Suprapubic skin (tissue), 4 donors: ENCODE measurements around the gene SF3A2. TPM values are rescaled to one million over a fixed set of nuclear protein-coding genes. Genes with fewer than 3 reads are reported as not detected.

Experiments
- DNase-seq, 2 donors: peaks; one replicate each; pipeline ENCODE4 v3.0.0-alpha.2; 2019; ENCODE audit warnings: low spot score in 2 of 2
- H3K27ac ChIP-seq: fragments of 200-600 bp; sonication (generic); one replicate; pipeline ENCODE4 v1.5.1; 2019
- H3K27me3 ChIP-seq: fragments of 200-600 bp; sonication (generic); one replicate; pipeline ENCODE4 v1.5.1; 2019
- H3K36me3 ChIP-seq: fragments of 200-600 bp; sonication (generic); one replicate; pipeline ENCODE4 v1.5.1; 2019
- H3K4me1 ChIP-seq: fragments of 200-600 bp; sonication (generic); one replicate; pipeline ENCODE4 v1.5.1; 2019
- H3K4me3 ChIP-seq: fragments of 200-600 bp; sonication (generic); one replicate; pipeline ENCODE4 v1.5.1; 2019; ENCODE audit warnings: mild to moderate bottlenecking
- H3K9me3 ChIP-seq: fragments of 200-600 bp; sonication (generic); one replicate; pipeline ENCODE4 v1.5.1; 2019
- EP300 ChIP-seq: sonication (generic); formaldehyde crosslinking; IDR thresholded peaks from one replicate; pipeline ENCODE4 v1.6.1; 2017; ENCODE audit warnings: antibody characterized with exemption
- POLR2A ChIP-seq, 2 donors: fragments of 450-650 bp; IDR thresholded peaks; one replicate each; pipeline ENCODE4 v1.6.1; 2017; ENCODE audit warnings: antibody characterized with exemption in 2 of 2, mild to moderate bottlenecking in 2 of 2, moderate library complexity in 2 of 2
- POLR2AphosphoS5 ChIP-seq, 3 donors: sonication (generic); formaldehyde crosslinking; IDR thresholded peaks; one replicate each; pipeline ENCODE4 v1.6.1; 2017; ENCODE audit warnings: antibody characterized with exemption in 3 of 3
- WGBS: methylation state at CpG from one replicate; pipeline ENCODE4 v1.1.5; 2018; 5-methylcytosine and 5-hydroxymethylcytosine counted together
- total RNA-seq, 4 donors: library from RNA; depleted of rRNA; stranded (reverse); fragments of >200 nt; gene quantifications; one replicate each; pipeline ENCODE4 v1.1.0, GENCODE V29; 2016
- TF ChIP-seq, protein P1 (sequence below), 2 donors: fragments of 200-600 bp in 1 of 2; fragments of 450-650 bp in 1 of 2; sonication (generic) in 1 of 2; IDR thresholded peaks; one replicate each; pipeline ENCODE4 v1.5.1; 2016 to 2019; ENCODE audit warnings: antibody characterized with exemption in 2 of 2, mild to moderate bottlenecking in 1 of 2, moderate library complexity in 1 of 2

The SF3A2 gene
- total RNA-seq, 4 donors from 2014 or later = 48.0 to 103 (median 64.8) TPM

DNA sequence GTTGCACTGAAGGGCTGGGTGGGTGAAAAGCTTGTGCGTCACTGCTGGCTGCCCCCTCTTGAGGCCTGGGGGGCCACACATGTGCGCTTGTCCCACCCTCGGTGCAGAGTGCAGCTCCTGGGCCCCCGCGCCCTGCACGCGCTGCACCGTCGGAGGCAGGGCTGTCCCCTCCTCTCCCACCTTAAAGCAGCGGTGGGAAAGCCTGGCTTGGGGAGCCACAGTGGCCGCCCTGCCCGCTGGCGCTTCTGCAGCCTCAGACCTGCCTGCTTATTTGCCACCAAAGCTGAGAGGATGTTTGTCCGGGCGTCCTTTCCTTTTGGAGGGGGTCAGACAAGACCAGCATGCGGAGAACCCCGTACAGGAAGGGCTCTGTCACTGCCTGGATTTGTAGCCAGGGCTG is 27.2 kb upstream of the SF3A2 start:
- 97% methylated on average over 3 of the region's 17 CpGs for WGBS
- TF ChIP-seq, protein P1, sequence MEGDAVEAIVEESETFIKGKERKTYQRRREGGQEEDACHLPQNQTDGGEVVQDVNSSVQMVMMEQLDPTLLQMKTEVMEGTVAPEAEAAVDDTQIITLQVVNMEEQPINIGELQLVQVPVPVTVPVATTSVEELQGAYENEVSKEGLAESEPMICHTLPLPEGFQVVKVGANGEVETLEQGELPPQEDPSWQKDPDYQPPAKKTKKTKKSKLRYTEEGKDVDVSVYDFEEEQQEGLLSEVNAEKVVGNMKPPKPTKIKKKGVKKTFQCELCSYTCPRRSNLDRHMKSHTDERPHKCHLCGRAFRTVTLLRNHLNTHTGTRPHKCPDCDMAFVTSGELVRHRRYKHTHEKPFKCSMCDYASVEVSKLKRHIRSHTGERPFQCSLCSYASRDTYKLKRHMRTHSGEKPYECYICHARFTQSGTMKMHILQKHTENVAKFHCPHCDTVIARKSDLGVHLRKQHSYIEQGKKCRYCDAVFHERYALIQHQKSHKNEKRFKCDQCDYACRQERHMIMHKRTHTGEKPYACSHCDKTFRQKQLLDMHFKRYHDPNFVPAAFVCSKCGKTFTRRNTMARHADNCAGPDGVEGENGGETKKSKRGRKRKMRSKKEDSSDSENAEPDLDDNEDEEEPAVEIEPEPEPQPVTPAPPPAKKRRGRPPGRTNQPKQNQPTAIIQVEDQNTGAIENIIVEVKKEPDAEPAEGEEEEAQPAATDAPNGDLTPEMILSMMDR (IDR thresholded peaks at IDR 0.05) = no peak
- TF ChIP-seq POLR2A (IDR thresholded peaks at IDR 0.05) = no peak
- no peak for TF ChIP-seq EP300
- H3K27ac ChIP-seq = peak overlapping the region; percentile 13
- DNase-seq = no peak
- no peaks in the 10 kb centered on the region for H3K9me3 ChIP-seq
- H3K4me1 ChIP-seq = peaks cover 55% of the 10 kb centered on the region
- peaks cover 51% of the 10 kb centered on the region for H3K36me3 ChIP-seq
- H3K27me3 ChIP-seq = no peaks in the 10 kb centered on the region
- no peak overlapping the region for H3K4me3 ChIP-seq

DNA sequence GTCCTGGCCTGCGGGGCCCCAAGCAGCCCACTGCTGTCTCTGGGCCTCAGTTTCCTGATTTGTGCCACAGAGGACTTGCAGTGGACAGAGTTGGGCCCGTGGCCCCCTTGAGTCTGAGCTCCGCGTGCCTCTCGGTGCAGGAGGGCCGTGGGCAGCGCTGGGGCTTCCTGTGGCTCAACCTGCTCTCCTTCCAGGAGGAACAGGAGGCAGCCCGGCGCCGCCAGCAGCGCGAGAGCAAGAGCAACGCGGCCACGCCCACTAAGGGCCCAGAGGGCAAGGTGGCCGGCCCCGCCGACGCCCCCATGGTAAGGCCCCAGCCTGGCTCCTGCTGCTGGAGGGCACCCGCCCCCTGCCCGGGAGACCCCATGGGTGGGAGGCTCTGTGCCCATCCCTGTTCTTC is 26.4 kb upstream of the SF3A2 start:
- H3K4me1 ChIP-seq = peaks cover 52% of the 10 kb centered on the region
- TF ChIP-seq, protein P1 (IDR thresholded peaks at IDR 0.05) = no peak
- TF ChIP-seq POLR2A (IDR thresholded peaks at IDR 0.05) (no peak), POLR2AphosphoS5 (IDR thresholded peaks at IDR 0.05) (no peak), EP300 (no peak)
- no peaks in the 10 kb centered on the region for H3K9me3 ChIP-seq
- no peaks in the 10 kb centered on the region for H3K27me3 ChIP-seq
- no peak overlapping the region for H3K4me3 ChIP-seq
- H3K27ac ChIP-seq = no peak overlapping the region
- no peak for DNase-seq
- 82% methylated on average over 15 of the region's 21 CpGs for WGBS
- H3K36me3 ChIP-seq = peaks cover 57% of the 10 kb centered on the region

DNA sequence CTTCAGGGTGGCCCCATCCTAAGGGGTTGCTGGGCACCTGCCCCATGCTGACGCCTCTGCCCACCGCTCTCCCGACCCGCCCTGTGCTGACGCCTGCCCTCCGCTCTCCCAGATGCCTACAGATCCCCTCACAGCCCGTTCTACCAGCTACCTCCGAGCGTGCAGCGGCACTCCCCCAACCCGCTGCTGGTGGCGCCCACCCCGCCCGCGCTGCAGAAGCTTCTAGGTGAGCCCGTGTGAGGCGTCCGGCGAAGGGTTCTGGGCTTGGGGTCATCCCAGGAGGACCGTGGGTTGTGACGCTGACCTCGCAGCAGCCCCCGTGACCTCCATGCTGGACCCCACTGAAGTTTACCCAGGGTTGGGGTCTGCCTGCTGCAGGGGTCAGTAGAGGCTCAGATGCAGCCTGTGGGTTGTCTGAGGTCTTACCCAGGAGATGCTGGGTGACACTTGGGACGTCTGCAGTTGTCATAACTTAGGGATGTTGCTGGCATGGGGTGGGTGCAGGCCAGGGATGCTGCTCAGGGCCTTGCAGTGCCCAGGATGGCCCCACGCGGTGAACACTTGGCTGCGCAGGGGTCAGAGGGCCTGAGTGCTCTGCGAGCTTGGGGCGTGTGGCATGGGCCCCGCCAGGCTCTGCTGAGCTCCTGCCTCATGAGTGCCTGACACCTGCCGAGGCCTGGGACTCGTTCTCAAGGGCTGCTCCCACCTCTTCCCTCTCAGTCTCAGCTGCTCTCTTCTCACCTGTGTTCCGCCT is 25.5 kb upstream of the SF3A2 start:
- no peaks in the 10 kb centered on the region for H3K27me3 ChIP-seq
- no peak overlapping the region for H3K4me3 ChIP-seq
- 95% methylated on average over 25 of the region's 33 CpGs for WGBS
- peaks cover 63% of the 10 kb centered on the region for H3K36me3 ChIP-seq
- no peaks in the 10 kb centered on the region for H3K9me3 ChIP-seq
- H3K27ac ChIP-seq = no peak overlapping the region
- TF ChIP-seq POLR2AphosphoS5 (IDR thresholded peaks at IDR 0.05) (no peak), POLR2A (IDR thresholded peaks at IDR 0.05) (no peak), EP300 (no peak)
- TF ChIP-seq, protein P1 (IDR thresholded peaks at IDR 0.05) = no peak
- no peak for DNase-seq
- H3K4me1 ChIP-seq = peaks cover 55% of the 10 kb centered on the region

DNA sequence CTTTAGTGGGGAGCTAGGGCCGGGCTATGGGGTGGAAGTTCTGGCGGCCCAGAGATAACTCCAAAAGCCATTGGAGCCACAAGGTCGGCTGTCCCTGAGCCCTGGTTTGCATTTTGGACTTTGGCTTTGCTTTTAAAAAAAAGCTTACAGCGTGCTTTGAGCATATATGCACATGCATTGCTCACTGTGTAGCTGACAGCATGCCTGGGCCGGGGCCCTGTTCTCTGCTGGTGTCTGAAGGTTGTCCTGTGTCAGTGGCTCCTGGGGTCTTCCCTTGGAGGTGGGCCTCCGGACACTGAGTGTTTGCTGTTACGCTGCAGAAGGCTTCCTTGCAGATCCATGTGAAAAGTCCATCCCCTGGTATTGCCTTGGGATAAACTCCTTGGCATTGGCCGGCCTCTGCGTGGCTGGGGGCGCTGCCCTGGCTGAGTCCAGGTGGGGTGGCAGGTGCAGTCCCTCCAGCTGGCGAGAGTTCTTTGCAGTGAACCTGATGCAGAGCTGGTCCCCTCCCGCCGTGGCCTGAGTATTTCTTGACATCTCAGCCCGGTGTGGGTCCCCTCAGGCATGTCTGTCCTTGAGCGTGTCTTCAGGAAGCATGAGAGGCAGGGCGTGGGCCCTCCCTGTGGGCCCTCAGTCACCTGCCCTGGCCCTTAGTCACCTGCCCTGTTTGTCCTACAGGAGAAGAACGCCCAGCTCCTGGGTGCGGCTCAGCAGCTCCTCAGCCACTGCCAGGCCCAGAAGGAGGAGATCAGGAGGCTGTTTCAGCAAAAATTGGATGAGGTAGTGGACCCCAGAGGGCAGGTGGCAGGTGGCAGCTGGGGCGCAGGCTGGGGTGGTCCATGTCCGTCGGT is 23.5 kb upstream of the SF3A2 start:
- 87% methylated on average over 10 of the region's 21 CpGs for WGBS
- Histone ChIP-seq H3K27me3 (no peaks in the 10 kb centered on the region), H3K36me3 (peaks cover 70% of the 10 kb centered on the region), H3K4me1 (peaks cover 43% of the 10 kb centered on the region), H3K27ac (peak overlapping the region; percentile 81), H3K9me3 (no peaks in the 10 kb centered on the region), H3K4me3 (no peak overlapping the region)
- no peak for DNase-seq
- TF ChIP-seq EP300 = no peak
- TF ChIP-seq POLR2A (IDR thresholded peaks at IDR 0.05) = no peak
- TF ChIP-seq, protein P1 (IDR thresholded peaks at IDR 0.05) = no peak
- TF ChIP-seq POLR2AphosphoS5 (IDR thresholded peaks at IDR 0.05) = no peak

DNA sequence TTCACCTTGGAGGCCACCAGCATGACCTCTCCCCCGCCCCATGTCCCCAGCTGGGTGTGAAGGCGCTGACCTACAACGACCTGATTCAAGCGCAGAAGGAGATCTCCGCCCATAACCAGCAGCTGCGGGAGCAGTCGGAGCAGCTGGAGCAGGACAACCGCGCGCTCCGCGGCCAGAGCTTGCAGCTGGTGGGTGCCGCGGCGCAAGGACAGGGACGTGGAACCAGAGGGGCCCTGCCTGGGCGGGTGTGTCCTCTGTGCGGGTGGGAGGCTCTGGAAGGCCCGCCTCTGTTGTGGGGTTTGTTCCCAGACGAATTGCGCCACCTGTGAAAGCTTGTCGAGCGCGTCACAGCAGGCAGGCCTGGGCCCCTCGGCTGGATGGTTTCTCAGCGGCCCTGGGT is 22.8 kb upstream of the SF3A2 start:
- no CpG with 5 or more reads among the region's 26 CpGs for WGBS
- no peaks in the 10 kb centered on the region for H3K9me3 ChIP-seq
- peak overlapping the region; percentile 81 for H3K27ac ChIP-seq
- TF ChIP-seq EP300 (no peak), POLR2AphosphoS5 (IDR thresholded peaks at IDR 0.05) (no peak), POLR2A (IDR thresholded peaks at IDR 0.05) (no peak)
- TF ChIP-seq, protein P1 (IDR thresholded peaks at IDR 0.05) = no peak
- H3K4me3 ChIP-seq = no peak overlapping the region
- H3K27me3 ChIP-seq = no peaks in the 10 kb centered on the region
- no peak for DNase-seq
- peaks cover 36% of the 10 kb centered on the region for H3K4me1 ChIP-seq
- H3K36me3 ChIP-seq = peaks cover 76% of the 10 kb centered on the region
